Measurements from ENCODE around the gene KRTAP6-3. TPM values are rescaled to one million over a fixed set of nuclear protein-coding genes. Genes with fewer than 3 reads are reported as not detected.

Gene KRTAP6-3
- total and polyA plus RNA-seq, 2 experiments from 2014 or later: not detected

- Histone ChIP-seq H3F3A (replicated peaks; ENCODE audit: low read depth) (no peaks in the 10 kb centered on the region), H3K27ac (ENCODE audit: low read depth) (no peak overlapping the region), H4K20me1 (replicated peaks; ENCODE audit: insufficient read depth) (no peaks in the 10 kb centered on the region), H3K79me2 (replicated peaks; ENCODE audit: insufficient read depth) (no peaks in the 10 kb centered on the region), H3K4me1 (ENCODE audit: insufficient read depth) (no peaks in the 10 kb centered on the region), H3K4me2 (no peak overlapping the region), H3K27me3 (ENCODE audit: insufficient read depth) (no peaks in the 10 kb centered on the region), H2AFZ (no peak overlapping the region), H3K36me3 (ENCODE audit: insufficient read depth) (no peaks in the 10 kb centered on the region), H3K9me2 (ENCODE audit: insufficient read depth) (no peaks in the 10 kb centered on the region), H3K4me3 (no peak overlapping the region)
- Mint-ChIP-seq H3K4me1 (no peaks in the 10 kb centered on the region), H3K36me3 (ENCODE audit: low read depth) (no peaks in the 10 kb centered on the region), H3K27me3 (ENCODE audit: insufficient read depth, low read depth, poor library complexity) (no peaks in the 10 kb centered on the region), H3K27ac (no peak overlapping the region), H3K9me3 (no peaks in the 10 kb centered on the region), H3K4me3 (no peak overlapping the region)
- no peak for TF ChIP-seq ZNF462 (CRISPR knock-in tag; IDR thresholded peaks at IDR 0.05)
- TF ChIP-seq EZH2 (IDR thresholded peaks at IDR 0.05; ENCODE audit: low read depth, unreplicated experiment): no peak
- no peak for TF ChIP-seq ZNF331 (CRISPR knock-in tag; IDR thresholded peaks at IDR 0.05; ENCODE audit: low read depth)
- TF ChIP-seq POLR2AphosphoS5 (IDR thresholded peaks at IDR 0.05; ENCODE audit: low read depth): no peak
- no peak for TF ChIP-seq CREB1 (CRISPR knock-in tag; IDR thresholded peaks at IDR 0.05; ENCODE audit: low read depth)
- no peak for TF ChIP-seq STAT1 (IDR thresholded peaks at IDR 0.05; ENCODE audit: unreplicated experiment)
- TF ChIP-seq REST (IDR thresholded peaks at IDR 0.05; ENCODE audit: unreplicated experiment): no peak
- no peak for TF ChIP-seq JUNB (IDR thresholded peaks at IDR 0.05; ENCODE audit: unreplicated experiment)
- TF ChIP-seq ETS1 (IDR thresholded peaks at IDR 0.05): no peak
- TF ChIP-seq NANOG (IDR thresholded peaks at IDR 0.05; ENCODE audit: borderline replicate concordance): no peak
- TF ChIP-seq CTCF (conservative IDR thresholded peaks at IDR 0.05; ENCODE audit: low read depth in 2 of 2): no peak
- TF ChIP-seq ZNF114 (CRISPR knock-in tag; IDR thresholded peaks at IDR 0.05): no peak
- no peak for ATAC-seq
- no peak for DNase-seq (ENCODE audit: low spot score)
Observed at GRCh38 chr21:30555095-30555494, 37.1 kb upstream of the KRTAP6-3 start.

Data from GM23338 (cell line).